Psoas muscle (tissue), 8 donors: ENCODE data around the gene GALNT17. TPM values are rescaled to one million over a fixed set of nuclear protein-coding genes. Genes with fewer than 3 reads are reported as not detected.

Experiments used
- ATAC-seq, 4 donors: fragments of 200-7000 bp; cut with Tn5 transposase; one replicate each; pipeline ENCODE4 v1.9.1; 2020; ENCODE audit warnings: moderate library complexity in 3 of 4, mild to moderate bottlenecking in 2 of 4
- DNase-seq, 2 donors: peaks; one replicate each; pipeline ENCODE4 v3.0.0-alpha.2; 2020
- H3K27ac ChIP-seq: fragments of 200-600 bp; one replicate; pipeline ENCODE4 v1.8.0; 2022
- H3K27me3 ChIP-seq, 3 donors: fragments of 200-600 bp in 1 of 3; one replicate each; pipeline versions ENCODE4 v1.6.1 to v1.8.0; 2013 to 2022; ENCODE audit warnings: low read length in 2 of 3, mild to moderate bottlenecking in 2 of 3, moderate library complexity in 1 of 3; ENCODE audit not compliant: insufficient read depth in 3 of 3
- H3K36me3 ChIP-seq, 2 donors: fragments of 200-600 bp in 1 of 2; one replicate each; pipeline versions ENCODE4 v1.6.1 to v1.8.0; 2013 to 2022; ENCODE audit warnings: low read depth in 1 of 2, mild to moderate bottlenecking in 1 of 2, moderate library complexity in 1 of 2; ENCODE audit not compliant: insufficient read depth in 1 of 2
- H3K4me1 ChIP-seq: fragments of 200-600 bp; one replicate; pipeline ENCODE4 v1.8.0; 2022
- H3K4me3 ChIP-seq: fragments of 200-600 bp; one replicate; pipeline ENCODE4 v1.8.0; 2022; ENCODE audit warnings: mild to moderate bottlenecking
- H3K9me3 ChIP-seq: fragments of 200-600 bp; one replicate; pipeline ENCODE4 v1.8.0; 2022
- CTCF ChIP-seq: fragments of 200-600 bp; IDR thresholded peaks from one replicate; pipeline ENCODE4 v1.8.0; 2022; ENCODE audit warnings: antibody characterized with exemption
- WGBS, 3 donors: extraction: QIAGEN DNeasy Blood & Tissue Kit; methylation state at CpG; one replicate each; pipeline versions ENCODE4 v1.1.6 to v1.1.7; 2013; 5-methylcytosine and 5-hydroxymethylcytosine counted together
- intact Hi-C, 2 donors: fragments of 100-400 bp; cut with DNase I; formaldehyde crosslinking; loops; one replicate each; pipeline versions ENCODE4 v1.11.0 to v1.14.2; 2022
- polyA plus RNA-seq, 3 donors: library from polyadenylated mRNA; stranded (reverse); fragments of 200-250 nt; gene quantifications; one replicate each; pipeline ENCODE4 v1.2.3, GENCODE V29; 2013
- total RNA-seq, 4 donors: library from RNA; stranded (reverse); fragmentation: NEBNext Ultra II Directional in 2 of 4; extraction: Animal tissue kit (Norgen Biotek cat#: 25700) in 2 of 4; gene quantifications; one replicate each; pipeline versions ENCODE4 v1.2.1 to v1.2.4, GENCODE V29; 2021 to 2023
- donor health status: healthy with polysubstance abuse.
- donor health status: DM: no; HTN: no; CAD: no; lungs with moderate emphysema.
- donor health status: Bipolar disorder and iron deficiency.
- donor health status: healthy.
- donor health status: DM: yes; HTN: yes; CAD: no.
- donor health status: DM: no; HTN: no; CAD: no.
- donor health status: DM: no; HTN: no; CAD: no.
- donor health status: DM: yes; HTN: yes; CAD: no.

The GALNT17 gene
- total and polyA plus RNA-seq, 7 donors: 0.17 to 3.5 (median 0.65) TPM

DNA sequence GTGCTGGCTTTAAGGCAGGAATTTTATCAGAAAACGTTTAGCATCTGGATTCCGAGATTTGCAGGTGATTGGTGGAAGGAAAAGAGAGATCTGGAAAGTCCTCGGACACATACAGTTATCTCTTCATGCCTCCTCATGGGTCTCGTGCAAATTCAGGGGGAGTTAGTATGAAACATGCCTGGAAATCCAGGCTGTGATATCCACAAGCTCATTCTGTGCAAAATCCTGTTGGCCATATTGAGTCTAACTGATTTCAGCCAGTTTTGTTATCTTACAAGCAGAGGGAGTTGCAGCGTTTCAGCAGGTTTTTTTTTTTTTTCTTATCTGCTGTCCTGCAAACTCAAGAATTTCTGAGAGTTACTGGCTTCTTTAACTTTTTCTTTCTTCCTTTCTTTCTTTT lies 411.5 kb downstream of the GALNT17 start:
- intact Hi-C loops: no loop called here
- DNase-seq (no peak), ATAC-seq (no peak)
- Histone ChIP-seq H3K4me3 (no peak overlapping the region), H3K4me1 (no peaks in the 10 kb centered on the region), H3K36me3 (no peaks in the 10 kb centered on the region), H3K27me3 (peaks cover 0 to 2% (median 0%) of the 10 kb centered on the region in 3 donors), H3K9me3 (no peaks in the 10 kb centered on the region), H3K27ac (no peak overlapping the region)
- WGBS, 3 donors: 22 to 40% (median 28%) methylated on average over 5 of the region's 5 CpGs
- TF ChIP-seq CTCF: no peak

GRCh38 chr7:71544816-71545215 lies 412.9 kb downstream of the GALNT17 start:
- Histone ChIP-seq H3K27ac (no peak overlapping the region), H3K9me3 (no peaks in the 10 kb centered on the region), H3K36me3 (no peaks in the 10 kb centered on the region), H3K4me3 (no peak overlapping the region), H3K4me1 (no peaks in the 10 kb centered on the region), H3K27me3 (peaks cover 0 to 2% (median 0%) of the 10 kb centered on the region in 3 donors)
- DNase-seq: no peak
- no peak for ATAC-seq
- WGBS, 3 donors: 19 to 42% (median 24%) methylated on average over 5 of the region's 5 CpGs
- no peak for TF ChIP-seq CTCF
- intact Hi-C loops: no loop called here

GRCh38 chr7:71547426-71547825 lies 415.5 kb downstream of the GALNT17 start:
- WGBS, 3 donors: 93 to 95% (median 94%) methylated on average over 6 of the region's 6 CpGs
- Histone ChIP-seq H3K27me3 (no peaks in the 10 kb centered on the region), H3K9me3 (no peaks in the 10 kb centered on the region), H3K36me3 (no peaks in the 10 kb centered on the region), H3K4me3 (no peak overlapping the region), H3K27ac (no peak overlapping the region), H3K4me1 (no peaks in the 10 kb centered on the region)
- no peak for TF ChIP-seq CTCF
- DNase-seq (no peak), ATAC-seq (no peak)
- intact Hi-C loops: no loop called here

- Histone ChIP-seq H3K9me3 (no peaks in the 10 kb centered on the region), H3K4me3 (no peak overlapping the region), H3K27me3 (no peaks in the 10 kb centered on the region), H3K36me3 (no peaks in the 10 kb centered on the region), H3K27ac (no peak overlapping the region), H3K4me1 (no peaks in the 10 kb centered on the region)
- 87 to 95% (median 94%) methylated on average over 3 of the region's 3 CpGs for WGBS, 3 donors
- DNase-seq: no peak
- intact Hi-C loops: no loop called here
- no peak for TF ChIP-seq CTCF
- ATAC-seq: no peak
These were observed 416.8 kb downstream of the GALNT17 start for GRCh38 chr7:71548746-71549145.

DNA sequence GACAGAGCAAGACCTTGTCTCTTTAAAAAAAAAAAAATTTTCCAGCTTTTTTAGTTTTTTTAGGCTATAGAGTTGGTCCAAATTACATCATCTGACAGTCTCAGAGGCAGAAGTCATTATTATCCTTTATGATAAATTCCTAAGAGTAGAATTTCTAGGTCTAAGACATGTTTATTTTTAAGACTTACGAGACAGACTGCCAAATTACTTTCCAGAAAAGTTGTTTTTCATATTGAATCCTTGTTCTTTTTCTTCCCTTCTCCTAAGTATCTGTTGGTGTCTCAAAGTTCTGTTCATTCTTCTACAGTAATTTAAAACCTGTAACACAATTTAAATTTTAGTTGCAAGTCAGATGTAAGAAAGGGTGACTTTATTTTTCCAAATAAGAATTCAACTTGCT lies 421.4 kb downstream of the GALNT17 start:
- TF ChIP-seq CTCF: no peak
- Histone ChIP-seq H3K4me1 (no peaks in the 10 kb centered on the region), H3K9me3 (no peaks in the 10 kb centered on the region), H3K27ac (no peak overlapping the region), H3K27me3 (no peaks in the 10 kb centered on the region), H3K4me3 (no peak overlapping the region), H3K36me3 (no peaks in the 10 kb centered on the region)
- intact Hi-C loops: no loop called here
- 63 to 79% (median 77%) methylated on average over 1 of the region's 1 CpG for WGBS, 3 donors
- DNase-seq (no peak), ATAC-seq (no peak)
